Measurements from ENCODE around the gene KLF17. TPM values are rescaled to one million over a fixed set of nuclear protein-coding genes. Genes with fewer than 3 reads are reported as not detected.

Gene KLF17
- total and polyA plus RNA-seq, 2 of the 8 experiments (the other 6 are each of a cell fraction or from before 2014, with no cell fraction given): not detected

- TF ChIP-seq CHD7 (IDR thresholded peaks at IDR 0.05; ENCODE audit: insufficient replicate concordance, low read length): no peak
- no peak for TF ChIP-seq JUND (IDR thresholded peaks at IDR 0.05; ENCODE audit: low read length)
- TF ChIP-seq RBBP5 (IDR thresholded peaks at IDR 0.05; ENCODE audit: borderline replicate concordance, low read depth, low read length): no peak
- no peak for TF ChIP-seq TBP (IDR thresholded peaks at IDR 0.05; ENCODE audit: low read depth, low read length)
- TF ChIP-seq FOSL1 (IDR thresholded peaks at IDR 0.05; ENCODE audit: insufficient read depth, low read depth, low read length): no peak
- TF ChIP-seq YY1 (IDR thresholded peaks at IDR 0.05; ENCODE audit: low read depth, low read length): no peak
- no peak for TF ChIP-seq CEBPB (IDR thresholded peaks at IDR 0.05; ENCODE audit: low read depth, low read length)
- no peak for TF ChIP-seq E2F6 (IDR thresholded peaks at IDR 0.05)
- TF ChIP-seq ASH2L (IDR thresholded peaks at IDR 0.05; ENCODE audit: low read length): no peak
- TF ChIP-seq KDM4A (IDR thresholded peaks at IDR 0.05; ENCODE audit: low read depth, low read length, severe bottlenecking): no peak
- TF ChIP-seq JUN (IDR thresholded peaks at IDR 0.05; ENCODE audit: low read depth, low read length): no peak
- TF ChIP-seq GTF2F1 (IDR thresholded peaks at IDR 0.05; ENCODE audit: borderline replicate concordance, low read depth, low read length): no peak
These were observed 44.2 kb upstream of the KLF17 start (continued) for GRCh38 chr1:44074415-44074814.

Measured in H1 (cell line).